GM12873 (cell line): ENCODE data around the gene PANK4.

Source experiments
- CTCF ChIP-seq: IDR thresholded peaks from 2 replicates; pipeline ENCODE4 v1.5.1; 2012; ENCODE audit warnings: low read depth, mild to moderate bottlenecking, moderate library complexity, low read length, control low read depth; ENCODE audit not compliant: insufficient read depth; ENCODE audit errors: missing control alignments

Gene PANK4

GRCh38 chr1:2547210-2548067 is 21.0 kb upstream of the PANK4 start:
- no peak for TF ChIP-seq CTCF

- TF ChIP-seq CTCF, result no peak
Observed at GRCh38 chr1:2546515-2547209, 20.3 kb upstream of the PANK4 start.

- no peak for TF ChIP-seq CTCF
Observed at GRCh38 chr1:2545754-2546514, 19.5 kb upstream of the PANK4 start.

- TF ChIP-seq CTCF, result no peak
Observed at GRCh38 chr1:2544875-2545640, 18.7 kb upstream of the PANK4 start.

- TF ChIP-seq CTCF, result no peak
Observed at GRCh38 chr1:2544093-2544874, 17.9 kb upstream of the PANK4 start.

- TF ChIP-seq CTCF, result no peak
Observed at GRCh38 chr1:2543543-2544092, 17.2 kb upstream of the PANK4 start.
